Measurements from ENCODE around the gene PIK3CD.

GRCh38 chr1:9774712-9775679 is 123.5 kb downstream of the PIK3CD start:
- TF ChIP-seq CTCF (conservative IDR thresholded peaks at IDR 0.05; ENCODE audit: low read depth, low read length) (no peak), EZH2phosphoT487 (IDR thresholded peaks at IDR 0.05; ENCODE audit: borderline replicate concordance, low read length) (no peak), EZH2 (IDR thresholded peaks at IDR 0.05; ENCODE audit: low read length, unreplicated experiment) (no peak)
